Germinal center (tissue), 1 donor: Measurements from ENCODE around the gene ARL4C.
A peak's percentile ranks its signal among the peaks of the same experiment; 100 is the strongest.

Source experiments
- DNase-seq: peaks from one replicate; pipeline ENCODE4 v3.0.0; 2012; ENCODE audit warnings: mixed read lengths, low spot score

ARL4C gene

GRCh38 chr2:234447189-234447588 is 49.7 kb downstream of the ARL4C start:
- no peak for DNase-seq

GRCh38 chr2:234446404-234447076 is 50.3 kb downstream of the ARL4C start:
- peak; percentile 68 for DNase-seq

GRCh38 chr2:234444893-234445292 is 52.0 kb downstream of the ARL4C start:
- DNase-seq, result peak; percentile 38

- no peak for DNase-seq
Measured at GRCh38 chr2:234444242-234444730, 52.6 kb downstream of the ARL4C start.
